ENCODE measurements around the gene HMBS. TPM values are rescaled to one million over a fixed set of nuclear protein-coding genes. Genes with fewer than 3 reads are reported as not detected.

The HMBS gene
- total RNA-seq, 1 experiment from 2014 or later: 94.9 TPM

DNA sequence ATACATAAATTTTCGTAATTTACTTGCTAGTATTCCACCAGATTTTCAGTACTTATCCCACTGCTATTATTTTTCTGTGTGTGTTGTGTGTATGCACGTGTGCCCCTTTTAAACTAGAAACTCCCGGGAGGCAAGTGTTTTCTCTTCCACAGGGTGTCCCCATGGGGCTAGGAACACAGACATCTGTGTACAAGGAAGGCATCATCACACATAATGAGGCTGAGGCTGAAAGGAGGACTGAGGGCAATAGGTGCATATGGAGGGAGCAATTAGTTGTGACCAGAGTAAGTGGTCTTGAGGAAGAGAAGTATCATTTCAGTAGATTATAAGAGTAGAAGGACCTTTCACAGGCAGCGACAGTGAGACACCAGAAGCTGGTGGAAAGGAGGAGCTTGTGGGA lies 19.1 kb downstream of the HMBS start:
- H3K27ac Mint-ChIP-seq (ENCODE audit: unreplicated experiment): peak overlapping the region; percentile 98
- no peak for DNase-seq
- POLR2A ChIA-PET: interaction anchor here (1.0 kb wide), 1 partner anchor 19 kb away, joined by 5 read pairs; the partner anchor contains the start of gene HMBS
- CTCF ChIA-PET: no interaction called here
- Histone ChIP-seq H3K4me1 (peaks cover 33% of the 10 kb centered on the region), H3K36me3 (ENCODE audit: control insufficient read depth, insufficient read depth, low read length) (no peaks in the 10 kb centered on the region), H3K27me3 (replicated peaks; ENCODE audit: control insufficient read depth, insufficient read depth, low read length) (no peaks in the 10 kb centered on the region), H3K9me3 (no peaks in the 10 kb centered on the region), H3K4me3 (ENCODE audit: low read depth, low read length) (no peak overlapping the region)
- peak overlapping the region; percentile 19 for H3K4me3 Mint-ChIP-seq (ENCODE audit: unreplicated experiment)
- peaks cover 58% of the 10 kb centered on the region for H3K36me3 Mint-ChIP-seq (ENCODE audit: insufficient read depth, unreplicated experiment)
- intact Hi-C loops (cut with micrococcal nuclease; ENCODE audit: unreplicated experiment): no loop called here
- H3K4me1 Mint-ChIP-seq (ENCODE audit: low read depth, unreplicated experiment): peaks cover 36% of the 10 kb centered on the region
- no peaks in the 10 kb centered on the region for H3K27me3 Mint-ChIP-seq (ENCODE audit: insufficient read depth, unreplicated experiment)
- no peaks in the 10 kb centered on the region for H3K9me3 Mint-ChIP-seq (ENCODE audit: unreplicated experiment)
- TF ChIP-seq, protein P1, sequence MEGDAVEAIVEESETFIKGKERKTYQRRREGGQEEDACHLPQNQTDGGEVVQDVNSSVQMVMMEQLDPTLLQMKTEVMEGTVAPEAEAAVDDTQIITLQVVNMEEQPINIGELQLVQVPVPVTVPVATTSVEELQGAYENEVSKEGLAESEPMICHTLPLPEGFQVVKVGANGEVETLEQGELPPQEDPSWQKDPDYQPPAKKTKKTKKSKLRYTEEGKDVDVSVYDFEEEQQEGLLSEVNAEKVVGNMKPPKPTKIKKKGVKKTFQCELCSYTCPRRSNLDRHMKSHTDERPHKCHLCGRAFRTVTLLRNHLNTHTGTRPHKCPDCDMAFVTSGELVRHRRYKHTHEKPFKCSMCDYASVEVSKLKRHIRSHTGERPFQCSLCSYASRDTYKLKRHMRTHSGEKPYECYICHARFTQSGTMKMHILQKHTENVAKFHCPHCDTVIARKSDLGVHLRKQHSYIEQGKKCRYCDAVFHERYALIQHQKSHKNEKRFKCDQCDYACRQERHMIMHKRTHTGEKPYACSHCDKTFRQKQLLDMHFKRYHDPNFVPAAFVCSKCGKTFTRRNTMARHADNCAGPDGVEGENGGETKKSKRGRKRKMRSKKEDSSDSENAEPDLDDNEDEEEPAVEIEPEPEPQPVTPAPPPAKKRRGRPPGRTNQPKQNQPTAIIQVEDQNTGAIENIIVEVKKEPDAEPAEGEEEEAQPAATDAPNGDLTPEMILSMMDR (IDR thresholded peaks at IDR 0.05; ENCODE audit: insufficient read depth in 1 of 2, low read depth in 1 of 2, low read length in 1 of 2, severe bottlenecking in 1 of 2, unreplicated experiment in 1 of 2): no peak
- BruUV-seq (replicated peaks): no TSS peak

DNA sequence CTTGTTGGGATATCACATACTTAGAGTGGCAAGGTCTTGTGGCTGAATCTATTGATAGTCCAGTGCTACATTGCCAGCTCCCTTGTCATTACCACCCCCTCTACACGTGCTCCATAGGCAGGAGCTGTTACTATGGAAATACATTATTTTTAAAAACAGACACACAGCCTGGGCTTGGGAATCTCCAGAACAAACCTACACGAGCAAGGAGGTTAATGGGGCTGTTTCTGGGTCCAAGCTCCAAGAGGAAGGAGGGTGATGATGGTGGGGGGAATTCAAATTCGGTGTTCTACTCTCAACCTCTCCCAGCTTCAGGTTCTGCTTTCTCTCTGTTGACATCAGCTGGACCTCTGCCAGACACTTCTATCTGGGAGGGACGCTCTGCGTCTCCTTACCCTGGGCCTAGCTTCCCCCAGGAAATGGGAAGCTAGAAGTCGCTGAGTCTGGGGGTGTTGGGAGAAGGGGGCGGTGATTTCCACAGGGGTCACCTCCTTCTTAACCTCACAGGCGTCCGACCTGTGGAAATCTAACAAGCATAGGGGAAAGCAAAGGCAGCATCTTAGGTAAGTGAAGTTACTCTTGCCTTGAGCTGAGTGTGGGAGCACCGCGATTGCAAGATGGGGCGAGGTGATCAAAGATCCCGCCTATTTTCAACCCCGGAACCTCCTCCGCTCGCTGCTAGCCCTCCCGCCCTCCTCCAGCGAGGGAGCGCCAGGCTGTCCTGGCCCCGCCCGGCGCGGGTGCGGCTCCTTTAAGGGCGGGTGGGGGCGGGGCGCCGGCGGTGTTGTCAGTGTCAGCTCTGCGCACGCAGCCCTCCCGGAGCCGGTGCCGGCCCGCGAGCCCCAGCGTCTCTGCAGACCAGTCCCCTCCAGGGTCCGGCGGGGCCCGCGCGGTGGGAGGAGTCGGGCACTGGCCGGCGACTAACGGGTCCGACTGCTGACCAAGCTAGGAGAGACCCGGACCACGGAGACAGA lies 22.2 kb downstream of the HMBS start, which contains the start of gene C2CD2L:
Gene C2CD2L, plus strand, starts transcription at position 781 of the 974 bp plus-strand sequence. CDS start 398 bp downstream, outside the sequence.
- no peaks in the 10 kb centered on the region for H3K27me3 ChIP-seq (replicated peaks; ENCODE audit: control insufficient read depth, insufficient read depth, low read length)
- no peaks in the 10 kb centered on the region for H3K9me3 ChIP-seq
- peak; percentile 95 for DNase-seq
- BruUV-seq (replicated peaks): TSS peak; percentile 62
- no peaks in the 10 kb centered on the region for H3K27me3 Mint-ChIP-seq (ENCODE audit: insufficient read depth, unreplicated experiment)
- peak within 1 kb of the TSS; percentile 85 for H3K4me3 ChIP-seq (ENCODE audit: low read depth, low read length)
- ChIA-PET CTCF (interaction anchor here (0.6 to 1.8 kb wide), 10 partner anchors 11 to 99 kb away, joined by 3 to 10 read pairs (median 3); partner anchors contain the start of genes CBL, HINFP, HMBS and VPS11), POLR2A (interaction anchor here (0.6 to 1.9 kb wide), 9 partner anchors 12 to 210 kb away, joined by 3 to 29 read pairs (median 8); partner anchors contain the start of genes CBL, HINFP, HMBS and MCAM)
- peak within 1 kb of the TSS; percentile 79 for H3K27ac Mint-ChIP-seq (ENCODE audit: unreplicated experiment)
- H3K4me1 ChIP-seq: peaks cover 29% of the 10 kb centered on the region
- peak within 1 kb of the TSS; percentile 79 for H3K4me3 Mint-ChIP-seq (ENCODE audit: unreplicated experiment)
- TF ChIP-seq, protein P1 (IDR thresholded peaks at IDR 0.05; ENCODE audit: insufficient read depth in 1 of 2, low read depth in 1 of 2, low read length in 1 of 2, severe bottlenecking in 1 of 2, unreplicated experiment in 1 of 2): no peak
- H3K4me1 Mint-ChIP-seq (ENCODE audit: low read depth, unreplicated experiment): peaks cover 25% of the 10 kb centered on the region
- 0 out of 2 replicates have a peak, but pooled peaks cover under 1% of the 10 kb centered on the region for H3K36me3 ChIP-seq (ENCODE audit: control insufficient read depth, insufficient read depth, low read length)
- no peaks in the 10 kb centered on the region for H3K9me3 Mint-ChIP-seq (ENCODE audit: unreplicated experiment)
- intact Hi-C loops (cut with micrococcal nuclease; ENCODE audit: unreplicated experiment): loop anchor here (1.0 to 2.0 kb wide), 3 partner anchors 14 to 90 kb away; partner anchors contain the start of genes HINFP and HMBS
- H3K36me3 Mint-ChIP-seq (ENCODE audit: insufficient read depth, unreplicated experiment): peaks cover 42% of the 10 kb centered on the region
